Esophagus squamous epithelium (tissue), 4 donors: ENCODE data around the gene TSC2.

ENCODE experiments used
- POLR2A ChIP-seq, 4 donors: fragments of 450-650 bp; IDR thresholded peaks; one replicate each; pipeline ENCODE4 v1.6.1; 2017; ENCODE audit warnings: antibody characterized with exemption in 4 of 4, mild to moderate bottlenecking in 4 of 4, moderate library complexity in 3 of 4
- TF ChIP-seq, protein P1 (sequence below), 6 experiments: fragments of 450-650 bp in 4 of 6; fragments of 200-600 bp in 2 of 6; sonication (generic) in 2 of 6; IDR thresholded peaks; one replicate each; pipeline ENCODE4 v1.5.1; 2016 to 2019; ENCODE audit warnings: antibody characterized with exemption in 6 of 6, mild to moderate bottlenecking in 4 of 6, moderate library complexity in 4 of 6

DNA sequence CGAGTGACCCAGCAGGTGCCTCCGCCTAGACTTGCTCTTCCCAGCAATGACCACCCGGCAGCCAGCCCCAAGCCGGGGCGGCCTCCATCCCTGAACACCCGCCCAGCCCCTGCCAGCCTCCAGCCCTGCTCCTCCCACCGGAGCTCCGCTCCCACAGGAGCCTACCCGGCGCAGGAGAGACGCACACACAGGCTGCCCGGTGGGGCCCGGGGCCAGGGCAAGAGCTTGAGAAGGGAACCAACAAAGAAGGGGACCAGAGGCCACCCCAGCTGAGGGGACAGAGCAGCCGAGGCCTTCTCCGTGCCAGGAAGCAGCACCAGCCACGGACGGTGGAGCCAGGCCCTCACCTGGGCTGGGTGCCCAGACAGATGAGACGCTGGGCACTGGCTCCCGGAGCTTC lies 74.1 kb downstream of the TSC2 start:
- TF ChIP-seq, protein P1, sequence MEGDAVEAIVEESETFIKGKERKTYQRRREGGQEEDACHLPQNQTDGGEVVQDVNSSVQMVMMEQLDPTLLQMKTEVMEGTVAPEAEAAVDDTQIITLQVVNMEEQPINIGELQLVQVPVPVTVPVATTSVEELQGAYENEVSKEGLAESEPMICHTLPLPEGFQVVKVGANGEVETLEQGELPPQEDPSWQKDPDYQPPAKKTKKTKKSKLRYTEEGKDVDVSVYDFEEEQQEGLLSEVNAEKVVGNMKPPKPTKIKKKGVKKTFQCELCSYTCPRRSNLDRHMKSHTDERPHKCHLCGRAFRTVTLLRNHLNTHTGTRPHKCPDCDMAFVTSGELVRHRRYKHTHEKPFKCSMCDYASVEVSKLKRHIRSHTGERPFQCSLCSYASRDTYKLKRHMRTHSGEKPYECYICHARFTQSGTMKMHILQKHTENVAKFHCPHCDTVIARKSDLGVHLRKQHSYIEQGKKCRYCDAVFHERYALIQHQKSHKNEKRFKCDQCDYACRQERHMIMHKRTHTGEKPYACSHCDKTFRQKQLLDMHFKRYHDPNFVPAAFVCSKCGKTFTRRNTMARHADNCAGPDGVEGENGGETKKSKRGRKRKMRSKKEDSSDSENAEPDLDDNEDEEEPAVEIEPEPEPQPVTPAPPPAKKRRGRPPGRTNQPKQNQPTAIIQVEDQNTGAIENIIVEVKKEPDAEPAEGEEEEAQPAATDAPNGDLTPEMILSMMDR (IDR thresholded peaks at IDR 0.05) = no peak
- no peak for TF ChIP-seq POLR2A (IDR thresholded peaks at IDR 0.05)
